HG03064 (cell line): ENCODE data around the gene KRTAP24-1.

Experiments
- ATAC-seq: cut with Tn5 transposase; IDR thresholded peaks from one replicate; pipeline ENCODE4 v1.9.1; 2021; ENCODE audit warnings: low read depth; ENCODE audit not compliant: unreplicated experiment

The KRTAP24-1 gene

GRCh38 chr21:30282850-30283249 lies at the start of gene KRTAP24-1:
Gene KRTAP24-1 (minus strand): TSS chr21:30282950. CDS start chr21:30282932, 18 bp downstream.
- no peak for ATAC-seq

- ATAC-seq, result no peak
These were observed 46.6 kb upstream of the KRTAP24-1 start for GRCh38 chr21:30329203-30329875.

- no peak for ATAC-seq
These were observed 43.6 kb upstream of the KRTAP24-1 start for GRCh38 chr21:30326390-30326789.

- ATAC-seq, result no peak
These were observed 37.5 kb upstream of the KRTAP24-1 start, which contains the start of gene KRTAP26-1 for GRCh38 chr21:30320215-30320614. Gene KRTAP26-1 (minus strand): TSS chr21:30320315. CDS start chr21:30320035, 280 bp downstream.

- no peak for ATAC-seq
These were observed 33.0 kb upstream of the KRTAP24-1 start for GRCh38 chr21:30315701-30316100.

GRCh38 chr21:30306884-30307283 lies 24.1 kb upstream of the KRTAP24-1 start:
- no peak for ATAC-seq

GRCh38 chr21:30305136-30305535 lies 22.4 kb upstream of the KRTAP24-1 start:
- no peak for ATAC-seq

- ATAC-seq, result no peak
These were observed 6.5 kb upstream of the KRTAP24-1 start, which contains the start of gene KRTAP25-1 for GRCh38 chr21:30289215-30289614. Gene KRTAP25-1 (minus strand): TSS chr21:30289514. CDS start chr21:30289490, 24 bp downstream.

- ATAC-seq, result no peak
These were observed 11.1 kb downstream of the KRTAP24-1 start for GRCh38 chr21:30271611-30272010.

- no peak for ATAC-seq
These were observed 11.6 kb downstream of the KRTAP24-1 start for GRCh38 chr21:30271156-30271555.

- ATAC-seq, result no peak
These were observed 12.8 kb downstream of the KRTAP24-1 start for GRCh38 chr21:30269803-30270530.

- no peak for ATAC-seq
These were observed 14.0 kb downstream of the KRTAP24-1 start for GRCh38 chr21:30268608-30269197.

GRCh38 chr21:30257773-30258172 lies 25.0 kb downstream of the KRTAP24-1 start:
- no peak for ATAC-seq

GRCh38 chr21:30256100-30256499 lies 26.6 kb downstream of the KRTAP24-1 start:
- no peak for ATAC-seq

GRCh38 chr21:30255679-30256078 lies 27.1 kb downstream of the KRTAP24-1 start:
- no peak for ATAC-seq

GRCh38 chr21:30251781-30252180 lies 31.0 kb downstream of the KRTAP24-1 start:
- no peak for ATAC-seq

GRCh38 chr21:30249936-30250335 lies 32.8 kb downstream of the KRTAP24-1 start:
- no peak for ATAC-seq

- no peak for ATAC-seq
These were observed 33.9 kb downstream of the KRTAP24-1 start for GRCh38 chr21:30248844-30249243.

- ATAC-seq, result no peak
These were observed 37.7 kb downstream of the KRTAP24-1 start for GRCh38 chr21:30245061-30245460.

- ATAC-seq, result no peak
These were observed 39.1 kb downstream of the KRTAP24-1 start for GRCh38 chr21:30243691-30244090.

GRCh38 chr21:30240661-30241060 lies 42.1 kb downstream of the KRTAP24-1 start:
- ATAC-seq, result no peak
